Transverse colon (tissue), 4 donors: ENCODE measurements around the gene ACSL6. TPM values are rescaled to one million over a fixed set of nuclear protein-coding genes. Genes with fewer than 3 reads are reported as not detected.

Source experiments
- DNase-seq: peaks from one replicate; pipeline ENCODE4 v3.0.0-alpha.2; 2019
- H3K27ac ChIP-seq, 4 donors: fragments of 200-600 bp; sonication (generic); 2 replicates each; pipeline ENCODE4 v1.5.1; 2016 to 2018; ENCODE audit warnings: inconsistent platforms in 4 of 4
- H3K27me3 ChIP-seq: fragments of 200-600 bp; sonication (generic); 2 replicates; pipeline ENCODE4 v1.5.1; 2017; ENCODE audit warnings: inconsistent platforms
- H3K36me3 ChIP-seq, 4 donors: fragments of 200-600 bp; sonication (generic); 2 replicates each; pipeline ENCODE4 v1.5.1; 2017 to 2019; ENCODE audit warnings: inconsistent platforms in 4 of 4
- H3K4me1 ChIP-seq, 4 donors: fragments of 200-600 bp; sonication (generic); 2 replicates each; pipeline ENCODE4 v1.5.1; 2017 to 2020; ENCODE audit warnings: inconsistent platforms in 4 of 4
- H3K4me3 ChIP-seq, 4 donors: fragments of 200-600 bp; sonication (generic); 1 replicate in 1 of 4; 2 replicates in 3 of 4; pipeline versions ENCODE4 v1.5.1 to v1.6.1; 2017 to 2019; ENCODE audit warnings: inconsistent platforms in 4 of 4
- H3K9me3 ChIP-seq, 2 donors: fragments of 200-600 bp; sonication (generic); 2 replicates each; pipeline ENCODE4 v1.5.1; 2017 to 2019; ENCODE audit warnings: inconsistent platforms in 2 of 2
- EP300 ChIP-seq: sonication (generic); formaldehyde crosslinking; IDR thresholded peaks from one replicate; pipeline ENCODE4 v1.6.1; 2017; ENCODE audit warnings: antibody characterized with exemption, low read depth
- POLR2A ChIP-seq: fragments of 450-650 bp; IDR thresholded peaks from one replicate; pipeline ENCODE4 v1.6.1; 2016; ENCODE audit warnings: antibody characterized with exemption, mild to moderate bottlenecking, moderate library complexity
- POLR2AphosphoS5 ChIP-seq, 3 donors: sonication (generic); formaldehyde crosslinking; IDR thresholded peaks; one replicate each; pipeline ENCODE4 v1.6.1; 2016; ENCODE audit warnings: antibody characterized with exemption in 3 of 3
- WGBS, 2 donors: methylation state at CpG; one replicate each; pipeline ENCODE4 v1.1.5; 2018; ENCODE audit warnings: low coverage in 1 of 2; 5-methylcytosine and 5-hydroxymethylcytosine counted together
- in situ Hi-C, 4 donors: fragments of 200-750 bp; cut with MboI; loops; one replicate each; pipeline versions ENCODE4 v1.15.0 to v1.15.1; 2017; ENCODE audit warnings: low sequenced_read_pairs in 3 of 4, low pct_ligation_motif_present in 1 of 4, low pct_unique_long_range_greater_than_20kb in 1 of 4
- intact Hi-C: fragments of 100-400 bp; cut with DNase I; formaldehyde crosslinking; loops from one replicate; pipeline ENCODE4 v1.15.1; 2023; ENCODE audit warnings: low total_unique reads
- total RNA-seq, 4 donors: library from RNA; depleted of rRNA; stranded (reverse); fragments of >200 nt; gene quantifications; one replicate each; pipeline ENCODE4 v1.1.0, GENCODE V29; 2016
- TF ChIP-seq, protein P1 (sequence below), 5 experiments: fragments of 200-600 bp in 3 of 5; fragments of 450-650 bp in 2 of 5; sonication (generic) in 3 of 5; IDR thresholded peaks; 1 replicate in 2 of 5; 2 replicates in 3 of 5; pipeline ENCODE4 v1.5.1; 2016 to 2017; ENCODE audit warnings: antibody characterized with exemption in 5 of 5, inconsistent platforms in 3 of 5, mild to moderate bottlenecking in 2 of 5, moderate library complexity in 1 of 5

ACSL6 gene
- total RNA-seq, 4 donors from 2014 or later: 0.41 to 0.64 TPM; not detected in 2

DNA sequence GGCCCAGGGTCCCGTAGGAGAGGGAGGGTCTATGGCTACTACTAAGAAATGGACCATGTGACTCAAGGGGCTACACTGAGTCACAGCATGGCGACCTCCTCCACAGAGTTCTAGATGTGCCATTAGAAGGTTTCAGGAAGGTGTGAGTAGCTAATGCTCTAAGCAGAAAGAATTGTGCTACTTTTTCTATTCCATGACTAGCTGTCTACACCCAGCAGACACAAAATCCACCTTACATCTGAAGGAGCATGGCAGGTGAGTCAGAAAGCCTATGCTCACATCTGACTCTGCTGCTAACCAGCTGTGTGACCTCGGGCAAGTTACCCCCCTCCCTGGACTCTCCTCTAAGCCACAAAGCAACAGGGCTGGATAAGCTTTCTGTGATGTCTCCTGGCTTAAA, 51.6 kb downstream of the ACSL6 start:
- TF ChIP-seq, protein P1, sequence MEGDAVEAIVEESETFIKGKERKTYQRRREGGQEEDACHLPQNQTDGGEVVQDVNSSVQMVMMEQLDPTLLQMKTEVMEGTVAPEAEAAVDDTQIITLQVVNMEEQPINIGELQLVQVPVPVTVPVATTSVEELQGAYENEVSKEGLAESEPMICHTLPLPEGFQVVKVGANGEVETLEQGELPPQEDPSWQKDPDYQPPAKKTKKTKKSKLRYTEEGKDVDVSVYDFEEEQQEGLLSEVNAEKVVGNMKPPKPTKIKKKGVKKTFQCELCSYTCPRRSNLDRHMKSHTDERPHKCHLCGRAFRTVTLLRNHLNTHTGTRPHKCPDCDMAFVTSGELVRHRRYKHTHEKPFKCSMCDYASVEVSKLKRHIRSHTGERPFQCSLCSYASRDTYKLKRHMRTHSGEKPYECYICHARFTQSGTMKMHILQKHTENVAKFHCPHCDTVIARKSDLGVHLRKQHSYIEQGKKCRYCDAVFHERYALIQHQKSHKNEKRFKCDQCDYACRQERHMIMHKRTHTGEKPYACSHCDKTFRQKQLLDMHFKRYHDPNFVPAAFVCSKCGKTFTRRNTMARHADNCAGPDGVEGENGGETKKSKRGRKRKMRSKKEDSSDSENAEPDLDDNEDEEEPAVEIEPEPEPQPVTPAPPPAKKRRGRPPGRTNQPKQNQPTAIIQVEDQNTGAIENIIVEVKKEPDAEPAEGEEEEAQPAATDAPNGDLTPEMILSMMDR (IDR thresholded peaks at IDR 0.05): no peak
- TF ChIP-seq EP300: no peak
- no peaks in the 10 kb centered on the region for H3K27me3 ChIP-seq
- no peaks in the 10 kb centered on the region for H3K36me3 ChIP-seq
- no peak for DNase-seq
- H3K4me1 ChIP-seq: no peaks in the 10 kb centered on the region
- intact Hi-C loops: no loop called here
- in situ Hi-C loops: no loop called here
- 79% methylated on average over 3 of the region's 3 CpGs; no CpG with 5 or more reads in 1 of the 2 donors for WGBS, 2 donors
- H3K4me3 ChIP-seq: no peak overlapping the region
- H3K27ac ChIP-seq: no peak overlapping the region
- H3K9me3 ChIP-seq: no peaks in the 10 kb centered on the region

DNA sequence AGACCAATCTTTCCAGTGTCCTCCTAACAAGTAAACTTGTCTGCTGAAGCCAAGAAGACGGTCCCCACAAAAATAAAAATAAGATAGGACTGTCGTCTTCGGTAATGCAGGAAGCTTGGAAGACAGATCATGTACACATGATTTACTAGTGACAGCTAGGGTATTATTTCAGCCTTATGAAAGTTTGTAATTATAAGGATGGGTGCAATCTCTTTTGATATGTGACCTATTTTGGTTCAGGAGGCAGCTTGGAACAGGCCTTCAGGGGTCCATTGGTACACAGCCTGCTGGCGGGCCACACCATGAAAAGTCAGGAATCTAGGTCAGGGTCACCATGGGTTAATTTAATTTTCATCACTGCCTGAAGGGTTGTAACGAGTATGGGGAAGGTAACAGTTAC, 52.3 kb downstream of the ACSL6 start:
- 72 to 87% methylated on average over 3 to 5 of the region's 5 CpGs for WGBS, 2 donors
- TF ChIP-seq, protein P1 (IDR thresholded peaks at IDR 0.05): no peak
- TF ChIP-seq POLR2A: no peak
- TF ChIP-seq EP300: no peak
- no peak for TF ChIP-seq POLR2AphosphoS5 (IDR thresholded peaks at IDR 0.05)
- H3K36me3 ChIP-seq: no peaks in the 10 kb centered on the region
- no peaks in the 10 kb centered on the region for H3K27me3 ChIP-seq
- H3K27ac ChIP-seq: no peak overlapping the region
- no peaks in the 10 kb centered on the region for H3K4me1 ChIP-seq
- no peak for DNase-seq
- intact Hi-C loops (no loop called here), in situ Hi-C loops (no loop called here)
- H3K4me3 ChIP-seq: no peak overlapping the region
- no peaks in the 10 kb centered on the region for H3K9me3 ChIP-seq

DNA sequence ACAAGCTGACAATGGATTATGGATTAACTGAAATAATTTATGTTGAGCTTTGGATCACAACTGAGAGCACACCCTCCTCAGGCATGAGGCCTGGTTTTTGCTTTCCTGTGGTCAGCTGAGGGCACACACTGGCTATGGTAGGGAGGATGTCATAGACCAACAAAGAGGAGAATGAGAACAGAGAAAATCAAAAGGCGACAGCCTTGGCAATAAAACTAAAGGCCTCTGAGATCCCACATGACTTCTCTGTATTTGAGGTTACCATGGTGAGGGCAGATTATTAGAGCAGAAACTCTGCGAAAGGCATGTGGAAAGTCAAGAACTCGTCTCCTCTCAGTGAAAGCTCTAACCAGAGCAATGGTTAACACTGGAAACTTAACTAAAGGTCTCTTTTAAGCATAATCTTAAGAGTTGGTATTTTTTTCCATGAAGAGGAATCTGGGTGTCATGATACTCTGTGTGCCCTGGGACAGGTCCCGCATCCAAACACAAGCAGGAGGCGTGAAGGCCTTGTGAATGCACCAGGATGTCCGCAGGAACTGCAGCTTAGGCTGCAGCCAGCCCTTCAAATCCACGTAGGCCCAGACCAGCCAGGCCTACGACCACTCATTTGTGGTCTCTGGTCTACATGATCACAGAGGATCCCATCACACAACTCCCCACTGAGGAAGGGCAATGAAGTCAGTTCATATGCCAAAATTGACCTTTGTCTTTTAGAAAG, 53.6 kb downstream of the ACSL6 start:
- TF ChIP-seq EP300 (no peak), POLR2AphosphoS5 (IDR thresholded peaks at IDR 0.05) (no peak), POLR2A (no peak)
- TF ChIP-seq, protein P1 (IDR thresholded peaks at IDR 0.05): no peak
- in situ Hi-C loops (no loop called here), intact Hi-C loops (no loop called here)
- H3K4me1 ChIP-seq: no peaks in the 10 kb centered on the region
- no peak overlapping the region for H3K27ac ChIP-seq
- no peaks in the 10 kb centered on the region for H3K9me3 ChIP-seq
- no peaks in the 10 kb centered on the region for H3K27me3 ChIP-seq
- no peaks in the 10 kb centered on the region for H3K36me3 ChIP-seq
- WGBS, 2 donors: 74 to 86% methylated on average over 5 to 8 of the region's 8 CpGs
- H3K4me3 ChIP-seq: no peak overlapping the region
- DNase-seq: no peak

DNA sequence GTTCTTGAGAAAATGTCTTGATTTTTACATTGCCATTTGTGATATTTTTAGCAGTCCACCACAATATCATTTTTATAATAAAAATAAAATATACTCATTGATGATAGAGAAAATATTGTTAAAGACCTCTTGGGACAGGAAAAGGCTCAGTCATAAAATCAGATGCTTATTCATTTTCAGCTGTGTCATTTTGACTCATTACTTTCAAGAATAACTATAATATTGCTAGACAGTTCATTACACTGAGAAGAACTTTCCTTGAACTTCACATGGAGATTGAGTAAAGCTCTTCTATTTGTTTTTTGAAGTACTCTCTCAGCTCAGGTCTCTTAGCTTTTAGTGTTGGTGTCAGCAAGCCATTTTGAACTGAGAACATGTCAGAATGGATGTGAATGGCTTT, 57.5 kb downstream of the ACSL6 start:
- H3K4me3 ChIP-seq: no peak overlapping the region
- TF ChIP-seq EP300 (no peak), POLR2AphosphoS5 (IDR thresholded peaks at IDR 0.05) (no peak), POLR2A (no peak)
- TF ChIP-seq, protein P1 (IDR thresholded peaks at IDR 0.05): no peak
- intact Hi-C loops (no loop called here), in situ Hi-C loops (no loop called here)
- H3K27ac ChIP-seq: no peak overlapping the region
- no peaks in the 10 kb centered on the region for H3K27me3 ChIP-seq
- DNase-seq: no peak
- H3K4me1 ChIP-seq: no peaks in the 10 kb centered on the region
- no peaks in the 10 kb centered on the region for H3K9me3 ChIP-seq
- no peaks in the 10 kb centered on the region for H3K36me3 ChIP-seq
